GM12864 (cell line): ENCODE results near the gene CPED1.

Experiments used
- DNase-seq: peaks from one replicate; pipeline ENCODE4 v3.0.0-alpha.2; 2011; ENCODE audit warnings: low read depth
- H3K4me3 ChIP-seq: 2 replicates; pipeline ENCODE4 v1.5.1; 2011; ENCODE audit warnings: mild to moderate bottlenecking, low read depth, low read length, control low read depth
- TF ChIP-seq, protein P1 (sequence below): IDR thresholded peaks from 2 replicates; pipeline ENCODE4 v1.5.1; 2011; ENCODE audit warnings: low read depth, mild to moderate bottlenecking, moderate library complexity, low read length, control low read depth, inconsistent platforms; ENCODE audit errors: missing control alignments

The CPED1 gene

DNA sequence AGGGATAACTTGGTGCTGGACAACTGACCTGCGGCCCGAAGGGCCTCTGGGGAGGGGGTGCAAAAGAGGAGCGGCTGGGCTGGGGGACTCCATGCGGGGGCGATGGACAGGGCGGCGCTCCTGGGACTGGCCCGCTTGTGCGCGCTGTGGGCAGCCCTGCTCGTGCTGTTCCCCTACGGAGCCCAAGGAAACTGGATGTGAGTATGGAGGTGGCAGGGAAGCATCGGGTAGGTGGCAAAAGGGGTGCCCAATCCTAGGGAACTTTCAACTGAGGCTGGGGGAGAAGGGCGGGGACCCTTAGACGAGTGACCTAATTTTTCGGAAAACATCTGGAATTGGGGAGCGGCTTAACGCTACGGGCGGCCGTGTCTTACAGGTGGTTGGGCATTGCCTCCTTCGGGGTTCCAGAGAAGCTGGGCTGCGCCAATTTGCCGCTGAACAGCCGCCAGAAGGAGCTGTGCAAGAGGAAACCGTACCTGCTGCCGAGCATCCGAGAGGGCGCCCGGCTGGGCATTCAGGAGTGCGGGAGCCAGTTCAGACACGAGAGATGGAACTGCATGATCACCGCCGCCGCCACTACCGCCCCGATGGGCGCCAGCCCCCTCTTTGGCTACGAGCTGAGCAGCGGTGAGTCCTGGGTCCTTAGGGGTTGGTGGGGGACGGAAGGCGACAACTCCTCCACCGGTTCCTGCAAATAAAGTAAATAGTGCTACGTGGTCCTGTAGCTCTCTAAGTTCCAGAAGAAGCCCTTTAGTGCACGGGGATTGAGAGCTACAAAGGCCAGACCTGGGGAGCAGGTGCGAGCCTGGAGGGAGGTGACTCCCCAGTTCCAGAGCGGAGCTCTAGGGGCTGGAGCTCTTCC lies 340.9 kb downstream of the CPED1 start:
- TF ChIP-seq, protein P1, sequence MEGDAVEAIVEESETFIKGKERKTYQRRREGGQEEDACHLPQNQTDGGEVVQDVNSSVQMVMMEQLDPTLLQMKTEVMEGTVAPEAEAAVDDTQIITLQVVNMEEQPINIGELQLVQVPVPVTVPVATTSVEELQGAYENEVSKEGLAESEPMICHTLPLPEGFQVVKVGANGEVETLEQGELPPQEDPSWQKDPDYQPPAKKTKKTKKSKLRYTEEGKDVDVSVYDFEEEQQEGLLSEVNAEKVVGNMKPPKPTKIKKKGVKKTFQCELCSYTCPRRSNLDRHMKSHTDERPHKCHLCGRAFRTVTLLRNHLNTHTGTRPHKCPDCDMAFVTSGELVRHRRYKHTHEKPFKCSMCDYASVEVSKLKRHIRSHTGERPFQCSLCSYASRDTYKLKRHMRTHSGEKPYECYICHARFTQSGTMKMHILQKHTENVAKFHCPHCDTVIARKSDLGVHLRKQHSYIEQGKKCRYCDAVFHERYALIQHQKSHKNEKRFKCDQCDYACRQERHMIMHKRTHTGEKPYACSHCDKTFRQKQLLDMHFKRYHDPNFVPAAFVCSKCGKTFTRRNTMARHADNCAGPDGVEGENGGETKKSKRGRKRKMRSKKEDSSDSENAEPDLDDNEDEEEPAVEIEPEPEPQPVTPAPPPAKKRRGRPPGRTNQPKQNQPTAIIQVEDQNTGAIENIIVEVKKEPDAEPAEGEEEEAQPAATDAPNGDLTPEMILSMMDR = no peak
- H3K4me3 ChIP-seq = peak overlapping the region; percentile 45
- no peak for DNase-seq

GRCh38 chr7:121330053-121330833 lies 341.7 kb downstream of the CPED1 start:
- DNase-seq = no peak
- peak overlapping the region; percentile 45 for H3K4me3 ChIP-seq
- TF ChIP-seq, protein P1 = no peak

GRCh38 chr7:121331048-121331447 lies 342.5 kb downstream of the CPED1 start:
- TF ChIP-seq, protein P1 = no peak
- no peak for DNase-seq
- H3K4me3 ChIP-seq = no peak overlapping the region

DNA sequence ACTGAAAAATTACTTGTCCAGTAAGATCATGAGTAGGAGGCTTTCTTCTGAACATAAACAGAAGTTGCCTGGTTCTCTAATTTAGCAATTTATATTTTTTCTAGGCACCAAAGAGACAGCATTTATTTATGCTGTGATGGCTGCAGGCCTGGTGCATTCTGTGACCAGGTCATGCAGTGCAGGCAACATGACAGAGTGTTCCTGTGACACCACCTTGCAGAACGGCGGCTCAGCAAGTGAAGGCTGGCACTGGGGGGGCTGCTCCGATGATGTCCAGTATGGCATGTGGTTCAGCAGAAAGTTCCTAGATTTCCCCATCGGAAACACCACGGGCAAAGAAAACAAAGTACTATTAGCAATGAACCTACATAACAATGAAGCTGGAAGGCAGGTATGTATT lies 343.1 kb downstream of the CPED1 start:
- no peak for DNase-seq
- TF ChIP-seq, protein P1 = no peak
- no peak overlapping the region for H3K4me3 ChIP-seq

GRCh38 chr7:121334376-121334775 lies 345.9 kb downstream of the CPED1 start:
- H3K4me3 ChIP-seq = no peak overlapping the region
- TF ChIP-seq, protein P1 = no peak
- DNase-seq = no peak

DNA sequence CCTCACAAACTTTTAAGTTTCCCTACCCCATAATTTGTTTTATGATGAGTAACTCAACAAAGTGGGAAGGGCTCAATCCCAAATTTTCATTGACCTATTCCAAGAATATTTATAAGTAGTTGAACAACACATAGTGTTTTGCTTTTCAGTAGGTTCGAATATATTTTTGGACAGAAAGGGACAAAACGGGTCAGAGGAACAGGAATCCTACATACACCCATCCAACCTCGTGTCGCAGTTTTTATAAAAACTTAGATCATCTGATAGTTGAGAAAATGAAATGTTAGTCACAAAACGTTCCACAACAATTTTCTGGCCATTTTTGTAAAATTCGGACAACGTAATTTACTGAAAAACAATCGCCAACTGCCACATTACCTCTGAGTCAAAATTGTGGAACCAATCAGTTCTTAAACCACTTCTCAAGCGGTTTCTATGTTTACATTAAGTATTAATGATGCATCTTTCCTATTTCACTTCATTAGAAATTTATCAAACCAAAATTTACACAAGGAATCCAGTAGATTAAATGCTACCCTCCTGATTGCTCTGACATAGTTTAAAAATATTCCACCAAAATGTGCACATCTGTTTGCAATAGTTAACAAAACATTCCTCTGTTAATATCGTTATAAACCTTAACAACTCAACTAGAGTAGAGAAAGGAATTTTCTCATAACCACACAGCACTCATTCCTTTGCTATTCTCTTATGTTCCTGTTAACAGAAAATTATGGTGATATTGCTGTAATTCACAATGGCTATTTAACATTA lies 346.6 kb downstream of the CPED1 start:
- H3K4me3 ChIP-seq = no peak overlapping the region
- no peak for DNase-seq
- TF ChIP-seq, protein P1 = no peak
